Glutamatergic neuron (in vitro differentiated cells): Measurements from ENCODE around the gene POLR2I. TPM values are rescaled to one million over a fixed set of nuclear protein-coding genes. Genes with fewer than 3 reads are reported as not detected.

Source experiments
- DNase-seq: peaks from one replicate; pipeline ENCODE4 v3.0.0; 2022
- H3K27ac Mint-ChIP-seq: one replicate; pipeline ENCODE4 v1.8.0; 2020; ENCODE audit warnings: mild to moderate bottlenecking, mixed read lengths, inconsistent platforms; ENCODE audit not compliant: unreplicated experiment
- H3K27me3 Mint-ChIP-seq: one replicate; pipeline ENCODE4 v1.8.0; 2020; ENCODE audit warnings: mild to moderate bottlenecking, moderate library complexity, mixed read lengths, inconsistent platforms; ENCODE audit not compliant: unreplicated experiment
- H3K36me3 Mint-ChIP-seq: one replicate; pipeline ENCODE4 v1.8.0; 2020; ENCODE audit warnings: mild to moderate bottlenecking, mixed read lengths, inconsistent platforms; ENCODE audit not compliant: unreplicated experiment
- H3K4me1 Mint-ChIP-seq: one replicate; pipeline ENCODE4 v1.8.0; 2020; ENCODE audit warnings: mild to moderate bottlenecking, low read depth, mixed read lengths, inconsistent platforms; ENCODE audit not compliant: unreplicated experiment
- H3K4me3 Mint-ChIP-seq: one replicate; pipeline ENCODE4 v1.8.0; 2020; ENCODE audit warnings: mild to moderate bottlenecking, mixed read lengths, inconsistent platforms; ENCODE audit not compliant: unreplicated experiment
- H3K9me3 Mint-ChIP-seq: one replicate; pipeline ENCODE4 v1.8.0; 2020; ENCODE audit warnings: mild to moderate bottlenecking, moderate library complexity, mixed read lengths, inconsistent platforms; ENCODE audit not compliant: unreplicated experiment
- CTCF ChIP-seq: fragments of 200-600 bp; sonication (generic); IDR thresholded peaks from one replicate; pipeline ENCODE4 v1.5.0; 2021; ENCODE audit not compliant: partially characterized antibody, unreplicated experiment
- long read RNA-seq: library from polyadenylated mRNA; unstranded; transcript quantifications from one replicate; pipeline ENCODE4 v2.0.0, GENCODE V29; 2020; ENCODE audit not compliant: unreplicated experiment
- total RNA-seq: library from RNA; stranded (reverse); fragmentation: NEBNext Ultra II Directional; extraction: Animal tissue kit (Norgen Biotek cat#: 25700); gene quantifications from one replicate; pipeline ENCODE4 v1.2.1, GENCODE V29; 2021; ENCODE audit not compliant: unreplicated experiment

The POLR2I gene
- 79.2 TPM for total RNA-seq
- long read RNA-seq, transcript POLR2I-206 (5 exons, 542 nt), result minor isoform, 16 of 91 reads
- long read RNA-seq, transcript POLR2I-201 (6 exons, 913 nt), result major isoform, 66 of 91 reads
- long read RNA-seq, partial matches to known transcripts, result 3 of 91 reads
- long read RNA-seq, other reads (novel, unspliced or antisense), result 5 of 91 reads

GRCh38 chr19:36114721-36115452 is at the start of gene POLR2I:
Gene POLR2I, minus strand, starts transcription at chr19:36114875. Its CDS starts 19 bp downstream, at chr19:36114856.
- Mint-ChIP-seq H3K27me3 (peaks cover 19% of the 10 kb centered on the region), H3K4me1 (peaks cover 22% of the 10 kb centered on the region), H3K27ac (peak within 1 kb of the TSS; percentile 92), H3K36me3 (peaks cover 5% of the 10 kb centered on the region), H3K4me3 (peak within 1 kb of the TSS; percentile 98), H3K9me3 (peaks cover 23% of the 10 kb centered on the region)
- no peak for TF ChIP-seq CTCF
- peak; percentile 98 for DNase-seq

- TF ChIP-seq CTCF, result no peak
- Mint-ChIP-seq H3K4me3 (no peak overlapping the region), H3K9me3 (no peaks in the 10 kb centered on the region), H3K4me1 (peaks cover 1% of the 10 kb centered on the region), H3K27ac (no peak overlapping the region), H3K36me3 (no peaks in the 10 kb centered on the region), H3K27me3 (peaks cover 4% of the 10 kb centered on the region)
- DNase-seq, result no peak
Observed at GRCh38 chr19:36163813-36164212, 49.1 kb upstream of the POLR2I start.

GRCh38 chr19:36160821-36161596 is 46.3 kb upstream of the POLR2I start:
- no peak overlapping the region for H3K4me3 Mint-ChIP-seq
- no peak overlapping the region for H3K27ac Mint-ChIP-seq
- no peaks in the 10 kb centered on the region for H3K36me3 Mint-ChIP-seq
- H3K4me1 Mint-ChIP-seq, result peaks cover 1% of the 10 kb centered on the region
- no peak for DNase-seq
- no peak for TF ChIP-seq CTCF
- H3K27me3 Mint-ChIP-seq, result peaks cover 4% of the 10 kb centered on the region
- no peaks in the 10 kb centered on the region for H3K9me3 Mint-ChIP-seq

GRCh38 chr19:36153126-36153525 is 38.5 kb upstream of the POLR2I start:
- H3K4me1 Mint-ChIP-seq, result peaks cover 3% of the 10 kb centered on the region
- H3K36me3 Mint-ChIP-seq, result peaks cover 5% of the 10 kb centered on the region
- peaks cover 3% of the 10 kb centered on the region for H3K9me3 Mint-ChIP-seq
- no peak overlapping the region for H3K27ac Mint-ChIP-seq
- TF ChIP-seq CTCF, result no peak
- DNase-seq, result no peak
- H3K27me3 Mint-ChIP-seq, result peaks cover 3% of the 10 kb centered on the region
- H3K4me3 Mint-ChIP-seq, result peak overlapping the region; percentile 79
